ENCODE results near the gene FGF1.

GRCh38 chr5:142680605-142681259 is 5.2 kb downstream of the FGF1 start:
- TF ChIP-seq ARNTL (CRISPR knock-in tag; IDR thresholded peaks at IDR 0.05; ENCODE audit: borderline replicate concordance, low read depth) (no peak), ZNF70 (CRISPR knock-in tag; IDR thresholded peaks at IDR 0.05) (no peak), ZFP3 (CRISPR knock-in tag; IDR thresholded peaks at IDR 0.05) (no peak), OSR1 (CRISPR knock-in tag; IDR thresholded peaks at IDR 0.05) (no peak), TOX (CRISPR knock-in tag; IDR thresholded peaks at IDR 0.05; ENCODE audit: borderline replicate concordance) (no peak), SNAI2 (CRISPR knock-in tag; IDR thresholded peaks at IDR 0.05) (no peak), ISL1 (CRISPR knock-in tag; IDR thresholded peaks at IDR 0.05) (no peak)
- TF ChIP-seq, protein P1, sequence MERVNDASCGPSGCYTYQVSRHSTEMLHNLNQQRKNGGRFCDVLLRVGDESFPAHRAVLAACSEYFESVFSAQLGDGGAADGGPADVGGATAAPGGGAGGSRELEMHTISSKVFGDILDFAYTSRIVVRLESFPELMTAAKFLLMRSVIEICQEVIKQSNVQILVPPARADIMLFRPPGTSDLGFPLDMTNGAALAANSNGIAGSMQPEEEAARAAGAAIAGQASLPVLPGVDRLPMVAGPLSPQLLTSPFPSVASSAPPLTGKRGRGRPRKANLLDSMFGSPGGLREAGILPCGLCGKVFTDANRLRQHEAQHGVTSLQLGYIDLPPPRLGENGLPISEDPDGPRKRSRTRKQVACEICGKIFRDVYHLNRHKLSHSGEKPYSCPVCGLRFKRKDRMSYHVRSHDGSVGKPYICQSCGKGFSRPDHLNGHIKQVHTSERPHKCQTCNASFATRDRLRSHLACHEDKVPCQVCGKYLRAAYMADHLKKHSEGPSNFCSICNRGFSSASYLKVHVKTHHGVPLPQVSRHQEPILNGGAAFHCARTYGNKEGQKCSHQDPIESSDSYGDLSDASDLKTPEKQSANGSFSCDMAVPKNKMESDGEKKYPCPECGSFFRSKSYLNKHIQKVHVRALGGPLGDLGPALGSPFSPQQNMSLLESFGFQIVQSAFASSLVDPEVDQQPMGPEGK (CRISPR knock-in tag; IDR thresholded peaks at IDR 0.05; ENCODE audit: borderline replicate concordance) = no peak
